Right lobe of liver (tissue), 4 donors: ENCODE measurements around the gene IFFO2.

Experiments used
- POLR2A ChIP-seq: fragments of 450-650 bp; IDR thresholded peaks from one replicate; pipeline ENCODE4 v1.6.1; 2017; ENCODE audit warnings: antibody characterized with exemption, mild to moderate bottlenecking
- TF ChIP-seq, protein P1 (sequence below), 4 donors: fragments of 200-600 bp in 3 of 4; fragments of 450-650 bp in 1 of 4; IDR thresholded peaks; one replicate each; pipeline versions ENCODE4 v1.5.1 to v1.8.0; 2016 to 2022; ENCODE audit warnings: antibody characterized with exemption in 4 of 4, mild to moderate bottlenecking in 2 of 4
- donor health status: DM: no; HTN: no; CAD: no.
- donor health status: DM: no; HTN: no; CAD: no.
- donor health status: DM: no; HTN: yes; CAD: no.

DNA sequence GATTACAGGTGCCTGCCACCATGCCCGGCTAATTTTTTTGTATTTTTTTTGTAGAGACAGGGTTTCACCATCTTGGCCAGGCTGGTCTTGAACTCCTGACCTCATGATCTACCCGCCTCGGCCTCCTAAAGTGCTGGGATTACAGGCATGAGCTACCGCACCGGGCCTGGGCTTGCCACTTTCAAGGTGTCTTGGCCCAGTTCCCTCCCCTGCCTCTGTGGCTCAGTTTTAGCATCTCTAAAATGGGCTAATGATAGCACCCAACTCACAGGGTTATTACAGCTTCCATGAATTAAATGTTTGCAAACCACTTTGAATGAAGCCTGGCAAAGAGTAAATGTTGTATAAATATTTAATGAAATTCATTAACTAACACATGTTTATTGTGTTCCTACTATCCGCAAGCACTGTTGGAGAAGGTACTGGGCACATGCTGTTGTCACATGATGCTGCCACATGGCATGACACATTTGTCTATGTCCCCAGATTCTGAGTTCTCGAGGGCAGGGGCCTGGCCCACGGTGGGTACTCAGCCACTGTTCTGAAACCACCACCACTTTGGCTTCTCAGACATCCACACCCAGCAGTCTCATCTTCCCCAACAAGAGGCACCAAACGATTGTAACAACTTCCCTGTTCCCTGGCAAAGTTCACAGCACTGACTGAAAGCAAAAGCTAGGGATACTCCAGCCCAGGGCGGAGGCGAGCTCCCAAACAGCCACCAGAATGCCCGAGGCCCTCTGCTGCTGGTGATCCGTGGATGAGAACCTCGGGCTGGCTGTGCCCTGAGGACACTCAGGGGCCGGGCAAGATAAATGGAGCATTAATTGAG is 9.7 kb downstream of the IFFO2 start:
- TF ChIP-seq, protein P1, sequence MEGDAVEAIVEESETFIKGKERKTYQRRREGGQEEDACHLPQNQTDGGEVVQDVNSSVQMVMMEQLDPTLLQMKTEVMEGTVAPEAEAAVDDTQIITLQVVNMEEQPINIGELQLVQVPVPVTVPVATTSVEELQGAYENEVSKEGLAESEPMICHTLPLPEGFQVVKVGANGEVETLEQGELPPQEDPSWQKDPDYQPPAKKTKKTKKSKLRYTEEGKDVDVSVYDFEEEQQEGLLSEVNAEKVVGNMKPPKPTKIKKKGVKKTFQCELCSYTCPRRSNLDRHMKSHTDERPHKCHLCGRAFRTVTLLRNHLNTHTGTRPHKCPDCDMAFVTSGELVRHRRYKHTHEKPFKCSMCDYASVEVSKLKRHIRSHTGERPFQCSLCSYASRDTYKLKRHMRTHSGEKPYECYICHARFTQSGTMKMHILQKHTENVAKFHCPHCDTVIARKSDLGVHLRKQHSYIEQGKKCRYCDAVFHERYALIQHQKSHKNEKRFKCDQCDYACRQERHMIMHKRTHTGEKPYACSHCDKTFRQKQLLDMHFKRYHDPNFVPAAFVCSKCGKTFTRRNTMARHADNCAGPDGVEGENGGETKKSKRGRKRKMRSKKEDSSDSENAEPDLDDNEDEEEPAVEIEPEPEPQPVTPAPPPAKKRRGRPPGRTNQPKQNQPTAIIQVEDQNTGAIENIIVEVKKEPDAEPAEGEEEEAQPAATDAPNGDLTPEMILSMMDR (IDR thresholded peaks at IDR 0.05): no peak
- no peak for TF ChIP-seq POLR2A
